Measurements from ENCODE around the gene MYLK.
A peak's percentile ranks its signal among the peaks of the same experiment; 100 is the strongest.

The MYLK gene

DNA sequence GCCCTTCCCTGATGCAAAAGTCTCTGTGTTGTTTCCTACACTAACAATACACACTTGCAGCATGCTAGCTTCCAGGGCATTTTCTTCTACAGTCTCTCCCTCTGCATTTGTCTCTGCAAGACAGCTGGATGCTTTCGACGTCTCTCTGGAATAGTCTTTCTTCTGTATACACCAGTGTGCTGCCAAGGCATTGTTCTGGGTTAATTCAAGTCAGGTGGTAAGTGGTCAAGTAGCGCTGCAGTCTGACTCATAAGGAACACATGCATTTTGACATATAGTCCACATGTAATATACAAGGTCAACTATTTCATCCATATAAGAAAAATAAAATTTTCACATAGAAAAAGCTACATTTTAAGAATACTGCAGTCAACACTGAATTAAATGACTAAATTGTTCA, 92.7 kb downstream of the MYLK start:
- peak; percentile 88 for DNase-seq (ENCODE audit: low read depth)

DNA sequence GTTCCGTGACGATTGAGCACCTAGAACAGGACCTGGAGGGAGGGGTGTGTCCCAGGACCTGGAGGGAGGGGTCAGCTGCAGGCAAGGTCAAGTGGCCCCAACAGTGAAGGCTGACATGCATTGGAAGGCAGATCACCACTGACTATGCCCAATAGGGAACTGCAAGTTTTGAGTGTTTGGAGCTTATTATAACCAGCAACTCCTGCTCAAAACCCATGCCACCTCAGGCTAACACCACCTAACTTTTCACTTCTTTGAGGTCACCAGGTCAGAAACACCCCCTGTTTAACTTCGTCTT, 93.1 kb downstream of the MYLK start:
- no peak for DNase-seq (ENCODE audit: low read depth)

DNA sequence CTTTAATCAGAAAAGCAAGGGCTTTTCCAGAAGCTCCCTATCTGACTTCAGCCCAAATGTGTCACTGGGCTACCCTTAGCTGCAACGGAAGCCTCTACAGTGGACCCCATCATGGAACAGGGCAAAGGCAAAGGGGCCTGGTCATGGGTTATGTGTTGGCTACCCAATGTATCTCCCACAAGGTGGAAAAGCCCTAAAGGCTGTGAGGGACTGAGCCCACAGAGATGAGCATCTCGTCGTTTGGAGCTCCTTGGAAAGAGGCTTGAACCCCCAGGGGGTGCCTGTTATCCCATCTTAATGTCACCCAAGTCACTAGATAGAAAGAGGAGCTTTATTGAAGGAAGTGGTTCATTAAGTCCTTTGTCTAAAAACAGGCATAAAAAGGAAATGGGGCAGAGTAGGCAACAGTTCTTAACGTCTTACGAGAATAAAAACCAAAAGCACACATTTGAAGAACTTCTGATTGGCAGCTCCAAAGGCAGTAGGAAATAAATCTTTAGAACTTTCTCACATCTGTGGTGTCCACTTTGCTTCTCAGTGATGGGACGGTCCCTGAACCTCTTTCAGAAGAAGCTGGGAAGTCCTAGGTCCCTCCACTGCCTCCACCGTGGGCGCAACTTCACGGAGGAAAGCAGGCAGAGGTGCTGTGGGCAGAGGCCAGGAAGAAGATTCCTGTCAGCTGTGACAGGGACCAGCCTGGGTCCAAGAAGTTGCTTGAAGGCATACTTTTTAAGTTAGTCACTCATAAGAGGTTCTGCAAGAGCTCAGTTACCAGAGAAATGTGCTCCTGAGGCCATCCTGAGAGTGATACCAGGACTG, 93.7 kb downstream of the MYLK start:
- no peak for DNase-seq (ENCODE audit: low read depth)

DNA sequence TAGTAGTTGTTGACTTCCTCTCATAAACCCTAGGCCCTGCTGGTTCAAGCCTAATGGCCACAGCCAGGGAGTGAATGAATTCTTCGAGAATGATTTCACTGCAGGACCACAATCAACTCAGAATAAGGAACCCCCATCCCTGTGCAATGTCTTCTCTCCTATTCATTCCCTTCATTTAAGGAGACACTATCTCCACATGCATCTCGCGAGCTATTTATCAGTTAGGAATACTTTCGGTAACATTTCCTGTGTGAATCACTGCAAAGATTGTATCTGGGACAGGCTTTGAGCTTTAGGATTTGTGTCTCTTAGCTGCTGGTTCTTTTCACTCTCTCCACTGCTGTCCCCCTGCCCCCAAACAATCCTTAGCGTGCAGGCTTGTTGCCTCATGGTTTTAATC, 94.4 kb downstream of the MYLK start:
- peak; percentile 76 for DNase-seq (ENCODE audit: low read depth)

DNA sequence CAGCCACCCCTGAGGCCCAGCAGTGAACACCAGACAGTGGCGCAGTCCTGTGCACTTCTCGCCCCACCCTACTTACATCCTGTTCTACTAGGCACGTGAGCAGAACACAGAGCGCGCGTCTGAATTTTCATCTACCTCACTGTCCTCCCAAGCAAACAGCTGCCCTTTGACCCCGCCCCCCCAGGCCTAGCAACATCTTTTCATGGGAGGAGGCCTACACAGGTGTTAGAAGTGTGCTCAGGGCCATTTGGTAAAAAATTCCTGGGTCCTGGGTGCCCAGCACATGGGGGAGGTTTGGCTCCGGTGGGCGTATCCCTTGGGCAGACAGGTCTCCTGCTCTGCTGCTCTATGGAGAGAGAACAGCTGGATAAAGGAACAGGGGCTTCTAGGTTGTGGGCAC, 95.0 kb downstream of the MYLK start:
- no peak for DNase-seq (ENCODE audit: low read depth)

DNA sequence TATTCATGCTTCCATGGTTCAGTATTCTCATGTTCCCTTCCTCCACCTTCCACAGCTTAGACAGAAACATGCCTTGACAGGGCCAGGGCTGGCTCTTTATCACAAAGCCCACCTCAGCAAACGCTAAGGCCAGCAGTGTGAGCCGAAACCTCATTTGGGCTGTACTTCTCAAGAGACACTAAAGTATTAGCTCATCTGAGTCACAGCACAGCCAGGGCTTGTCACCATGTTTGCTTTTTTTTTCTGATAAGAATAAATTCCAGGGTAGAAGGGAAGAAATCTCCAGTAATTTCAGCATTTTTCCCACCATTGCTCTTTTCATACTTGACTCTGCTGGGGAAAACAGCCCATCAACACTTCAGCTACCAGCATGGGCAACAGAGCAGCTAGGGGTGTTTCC, 95.4 kb downstream of the MYLK start:
- no peak for DNase-seq (ENCODE audit: low read depth)

DNA sequence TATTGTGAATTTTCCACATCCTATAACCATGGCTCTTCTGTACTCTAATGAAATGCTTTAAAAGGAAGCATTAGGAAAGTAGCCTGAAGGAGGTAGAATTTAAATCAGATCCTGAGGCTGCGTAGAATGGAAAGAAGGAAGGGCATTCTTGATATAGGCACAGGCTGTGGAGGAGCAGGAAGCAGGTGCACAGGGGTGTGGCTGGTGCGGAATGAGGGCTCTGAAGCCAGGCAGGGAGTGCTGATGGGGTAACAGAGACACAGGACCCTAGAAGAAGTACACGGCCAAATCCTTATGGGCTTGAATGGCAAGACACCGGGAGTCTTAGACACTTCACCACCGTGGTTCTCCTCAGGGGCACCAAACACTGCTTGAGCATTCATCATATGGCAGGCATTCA, 97.0 kb downstream of the MYLK start:
- no peak for DNase-seq (ENCODE audit: low read depth)

DNA sequence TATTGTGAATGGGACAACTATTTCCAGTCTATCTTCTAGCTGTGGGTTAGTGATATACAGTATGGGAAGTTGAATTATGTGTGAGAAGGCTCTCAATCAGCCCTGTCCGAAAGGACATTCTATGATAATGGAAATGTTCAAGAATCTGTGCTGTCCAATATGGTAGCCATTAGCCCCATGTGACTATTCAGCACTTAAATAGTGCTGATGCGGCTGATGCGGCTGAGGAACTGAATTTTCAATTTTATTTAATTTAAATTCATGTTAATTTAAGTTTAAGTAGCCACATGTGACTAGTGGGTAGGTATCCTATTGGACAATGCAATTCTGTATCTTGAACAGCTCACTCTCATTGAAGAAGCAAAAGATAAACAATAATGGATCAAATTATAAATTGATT, 98.5 kb downstream of the MYLK start:
- DNase-seq (ENCODE audit: low read depth) = no peak

DNA sequence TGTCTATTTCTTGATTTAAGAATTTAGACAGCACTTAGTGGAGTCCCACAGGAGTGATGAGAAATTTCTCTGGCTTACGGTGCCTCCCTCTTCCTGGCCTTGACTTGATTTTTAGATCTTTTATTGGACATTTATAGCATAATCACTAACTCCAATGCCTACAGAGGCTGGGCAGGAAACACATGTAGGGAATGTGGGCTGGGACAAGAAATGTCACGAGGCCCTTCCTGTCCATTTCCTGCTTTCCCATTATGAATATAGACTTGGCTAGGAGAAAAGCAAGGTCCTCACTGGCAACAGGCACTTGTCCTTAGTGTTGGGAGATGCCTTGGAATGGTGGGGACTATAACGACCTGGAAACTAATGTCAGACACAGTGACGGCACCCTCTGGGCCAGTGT, 100.3 kb downstream of the MYLK start:
- DNase-seq (ENCODE audit: low read depth) = no peak

DNA sequence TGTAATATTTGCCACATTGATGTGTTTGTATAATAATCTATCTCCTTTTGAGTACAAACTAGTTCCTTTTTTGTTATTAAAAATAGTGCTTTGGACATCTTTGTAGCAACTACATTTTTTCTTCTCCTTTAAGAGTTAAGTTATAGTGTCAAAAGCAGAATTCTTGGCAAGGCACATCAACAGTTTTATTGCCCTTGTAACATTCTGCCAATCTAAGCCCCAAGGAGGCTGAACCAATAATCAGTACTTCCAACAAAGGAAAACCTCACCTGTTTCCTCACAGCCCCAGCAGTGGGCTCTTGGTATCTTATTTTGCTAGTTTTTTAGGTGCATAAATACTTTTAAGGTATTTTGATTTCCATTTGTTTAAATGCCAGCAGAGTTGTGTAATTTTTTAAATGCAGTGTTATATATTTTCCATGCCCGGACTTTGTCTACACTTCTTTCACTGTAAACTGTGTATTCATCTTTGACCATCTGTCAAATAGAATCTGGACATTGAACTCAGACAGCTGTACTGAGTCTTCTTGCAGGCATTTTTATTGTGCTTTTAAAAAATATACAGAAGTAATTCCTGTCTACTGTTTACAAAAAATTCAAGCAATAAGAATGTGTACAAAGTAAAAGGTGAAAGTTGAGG, 101.0 kb downstream of the MYLK start:
- DNase-seq (ENCODE audit: low read depth) = no peak

DNA sequence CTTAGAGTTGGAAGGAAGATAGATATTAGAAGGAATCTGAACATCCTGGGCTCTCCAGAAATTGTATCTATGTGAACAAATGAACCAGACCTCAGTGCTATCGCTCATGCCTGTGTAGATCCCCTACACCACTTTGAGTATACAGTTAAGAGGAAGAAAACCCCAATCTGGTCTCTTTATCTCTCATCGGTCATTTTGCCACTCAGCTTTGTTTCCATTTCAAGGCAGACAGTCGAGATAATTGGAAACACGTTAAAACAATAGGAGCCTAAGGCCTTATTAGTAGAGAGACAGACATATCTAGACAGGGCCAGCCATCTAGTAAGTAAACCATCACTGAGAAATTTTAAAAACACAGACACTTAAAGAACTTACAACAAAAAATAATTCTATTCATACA, 101.6 kb downstream of the MYLK start:
- DNase-seq (ENCODE audit: low read depth) = no peak

DNA sequence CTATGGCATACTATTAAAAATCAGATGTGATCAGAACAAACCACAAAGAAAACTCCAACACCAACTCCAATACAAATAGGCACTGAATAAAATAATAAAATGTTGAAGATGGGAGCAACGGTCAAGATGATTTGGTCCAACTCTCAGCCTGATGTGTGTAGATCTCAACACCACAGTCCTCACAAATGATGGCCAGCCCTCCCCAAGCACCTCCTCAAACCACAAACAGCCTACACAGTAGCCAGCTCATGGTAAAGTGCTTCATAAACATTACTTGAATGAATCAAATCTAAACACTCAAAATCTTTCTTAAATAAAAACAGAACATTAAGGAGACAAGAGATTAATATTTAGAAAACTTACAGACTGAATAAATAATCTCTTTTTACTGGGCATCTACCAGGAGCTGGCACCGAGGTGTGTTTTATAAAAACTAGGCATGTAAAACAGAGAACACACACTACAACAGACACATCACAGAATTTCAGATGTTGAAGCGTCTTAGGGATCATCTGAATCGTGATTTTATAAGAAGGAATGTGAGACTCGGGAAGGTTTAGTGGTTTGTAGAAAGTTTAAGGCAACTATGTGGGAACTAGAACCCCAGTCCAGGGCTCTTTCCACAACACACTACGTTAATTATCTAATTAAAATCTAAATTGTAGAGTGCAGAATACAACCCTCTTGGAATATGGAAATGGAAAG, 102.4 kb downstream of the MYLK start:
- DNase-seq (ENCODE audit: low read depth) = peak; percentile 65

DNA sequence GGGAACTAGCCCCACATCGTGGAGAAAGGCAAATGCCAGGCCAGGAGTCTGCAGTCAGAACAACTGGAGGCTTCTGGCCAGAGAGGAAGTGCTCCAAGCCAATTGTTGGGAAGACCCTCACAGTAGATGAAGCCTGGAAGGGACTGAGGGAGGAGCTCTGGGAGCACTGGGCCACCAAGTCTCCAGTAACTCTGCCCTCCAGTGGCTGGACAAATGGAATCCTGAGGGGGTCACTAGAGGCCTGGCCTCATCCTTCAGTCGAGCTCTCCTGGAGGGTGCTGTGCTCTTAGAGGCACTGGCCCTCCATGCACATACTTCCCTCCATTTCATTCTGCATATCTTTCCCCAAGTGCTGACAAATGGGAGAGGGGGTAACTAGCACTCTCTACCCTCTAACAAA, 103.0 kb downstream of the MYLK start:
- DNase-seq (ENCODE audit: low read depth) = no peak

DNA sequence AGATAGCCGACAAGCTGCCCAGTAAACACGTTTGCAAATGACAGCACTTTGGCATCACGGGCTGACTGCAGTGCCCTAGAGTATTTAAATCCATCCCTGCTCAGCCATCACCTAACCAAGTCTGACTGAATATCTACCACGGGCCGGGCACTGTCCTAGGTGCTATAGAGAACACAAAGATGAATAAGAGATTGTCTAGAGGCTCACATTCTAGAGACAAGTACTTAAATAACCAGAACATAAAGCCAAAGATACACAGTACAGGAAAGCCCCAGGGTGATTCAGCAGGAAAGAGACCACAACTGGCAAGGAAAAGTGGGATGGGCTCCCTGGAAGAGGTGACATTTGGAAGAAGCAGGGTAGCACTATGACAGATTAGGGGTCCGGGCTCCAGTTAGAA, 103.5 kb downstream of the MYLK start:
- DNase-seq (ENCODE audit: low read depth) = no peak

DNA sequence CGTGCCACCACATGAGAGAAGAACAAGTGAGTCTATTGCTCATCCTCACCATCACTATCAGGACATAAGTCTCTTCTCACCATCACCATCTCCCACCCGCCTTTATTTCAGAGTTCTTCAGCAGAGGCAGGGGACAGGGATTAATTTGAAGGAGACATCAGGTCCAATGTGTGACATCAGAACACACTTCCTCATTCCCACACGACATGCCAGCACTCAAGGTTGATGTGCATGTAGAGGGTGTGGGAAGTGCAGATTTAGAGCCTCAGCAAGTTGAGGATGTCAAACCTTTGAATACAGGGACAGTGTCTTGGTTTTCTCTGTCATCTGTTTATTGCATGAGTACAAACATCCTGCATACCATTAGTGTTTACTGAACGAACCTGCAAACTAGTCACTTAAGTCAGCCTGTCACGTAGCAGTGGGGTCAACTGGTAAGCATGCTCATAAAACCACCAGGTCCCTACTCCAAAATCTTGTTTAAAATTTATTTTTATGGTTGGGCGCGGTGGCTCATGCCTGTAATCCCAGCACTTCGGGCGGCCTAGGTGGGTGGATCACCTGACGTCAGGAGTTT, 104.4 kb downstream of the MYLK start:
- no peak for DNase-seq (ENCODE audit: low read depth)

DNA sequence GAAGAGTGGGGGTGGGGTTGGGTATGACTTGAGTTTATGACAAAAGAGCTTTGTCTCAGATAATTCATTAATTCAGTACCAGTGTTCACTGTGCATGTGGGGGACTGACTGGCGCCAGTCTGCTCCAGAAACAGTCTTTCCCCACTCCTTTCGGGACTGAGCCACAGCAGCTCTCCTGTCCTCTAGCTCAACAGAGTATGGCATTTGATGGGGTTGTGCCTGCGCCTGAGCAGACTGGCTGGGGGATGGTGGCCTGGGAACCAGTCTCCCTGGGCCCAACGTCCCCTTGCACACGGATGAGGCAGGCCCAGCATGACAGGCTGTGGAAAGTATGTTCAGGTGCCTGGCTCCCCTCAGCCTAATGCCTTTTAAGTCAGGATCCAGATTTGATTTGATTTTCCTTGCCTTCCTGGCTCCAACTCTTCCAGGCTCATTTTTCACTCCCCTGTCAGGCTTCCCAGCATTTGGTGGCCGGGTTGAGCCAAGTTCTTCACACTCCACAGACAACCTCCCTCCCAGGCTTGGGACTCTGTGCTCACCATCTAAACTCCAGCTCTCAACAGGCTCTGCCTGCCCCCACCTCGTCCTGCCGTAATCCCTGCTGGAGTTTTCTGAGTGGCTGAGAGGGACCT, 105.0 kb downstream of the MYLK start:
- no peak for DNase-seq (ENCODE audit: low read depth)

DNA sequence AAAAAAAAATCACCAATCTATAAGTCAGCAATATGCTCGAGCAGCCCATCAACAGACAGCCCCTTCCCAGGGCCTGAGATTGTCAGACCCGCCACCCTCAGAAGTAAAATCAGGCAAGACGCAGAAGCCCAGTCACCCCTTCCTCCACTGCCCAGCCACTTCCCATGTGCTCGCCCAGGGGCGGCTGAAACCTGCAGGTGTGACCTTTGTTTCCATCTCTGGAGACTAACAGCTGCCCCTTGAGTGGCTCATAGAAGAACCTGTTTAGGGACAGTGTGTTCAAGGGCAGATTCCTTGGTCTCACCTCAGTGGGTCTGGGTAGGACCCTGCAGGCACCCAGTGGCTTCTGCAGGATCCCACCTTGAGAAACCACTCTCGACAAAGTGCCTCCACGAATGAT, 105.6 kb downstream of the MYLK start:
- DNase-seq (ENCODE audit: low read depth) = no peak

DNA sequence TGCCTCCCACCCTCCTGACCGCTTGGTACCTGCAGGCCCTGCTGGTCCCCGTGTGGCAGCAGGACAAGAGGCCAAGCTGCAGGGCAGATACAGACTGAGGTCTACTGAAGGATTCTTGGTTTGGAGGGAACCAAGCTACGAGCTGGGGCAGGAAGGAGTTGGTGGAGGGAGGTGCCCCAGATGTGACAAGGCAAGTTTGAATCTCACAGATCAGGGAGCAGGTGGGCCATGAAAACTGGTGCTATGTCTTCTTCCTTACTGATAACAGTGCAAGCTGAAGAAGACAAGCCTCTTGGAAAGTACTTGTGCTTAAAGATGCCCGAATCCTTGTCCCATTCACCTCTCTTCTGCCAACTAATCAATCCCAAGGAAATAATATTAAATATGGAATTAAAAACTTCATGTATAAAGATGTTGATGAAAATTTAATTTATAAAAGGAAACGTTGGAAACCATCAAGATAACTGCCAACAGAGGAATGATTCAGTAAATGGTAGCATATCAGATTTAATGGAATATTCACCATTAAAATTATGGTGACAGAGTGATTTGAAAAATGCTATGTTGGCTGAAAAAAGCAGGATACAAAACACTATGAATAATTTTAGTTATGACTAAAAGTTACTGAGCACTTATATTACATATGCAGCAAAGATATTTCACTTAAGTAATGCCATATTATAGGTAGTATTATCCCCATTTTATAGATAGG, 107.9 kb downstream of the MYLK start:
- no peak for DNase-seq (ENCODE audit: low read depth)

DNA sequence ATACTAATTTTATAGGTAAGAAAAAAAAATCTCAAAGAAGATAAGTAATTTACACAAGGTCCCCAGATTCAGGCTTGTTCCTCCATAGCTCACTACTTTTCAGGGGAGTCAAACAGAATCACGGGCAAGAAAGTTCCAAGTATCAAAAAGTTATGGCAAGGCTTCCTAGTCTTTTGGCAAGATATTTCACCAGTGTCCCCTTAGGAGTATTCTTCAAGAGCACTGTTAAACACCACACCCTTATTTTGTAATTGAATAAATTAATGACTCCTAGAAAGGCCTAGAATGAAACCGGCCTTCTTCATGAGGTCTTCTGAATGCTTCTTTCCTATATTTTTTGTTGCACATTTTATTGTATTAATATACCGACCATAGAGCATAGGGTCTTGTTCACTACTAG, 109.7 kb downstream of the MYLK start:
- DNase-seq (ENCODE audit: low read depth) = no peak

DNA sequence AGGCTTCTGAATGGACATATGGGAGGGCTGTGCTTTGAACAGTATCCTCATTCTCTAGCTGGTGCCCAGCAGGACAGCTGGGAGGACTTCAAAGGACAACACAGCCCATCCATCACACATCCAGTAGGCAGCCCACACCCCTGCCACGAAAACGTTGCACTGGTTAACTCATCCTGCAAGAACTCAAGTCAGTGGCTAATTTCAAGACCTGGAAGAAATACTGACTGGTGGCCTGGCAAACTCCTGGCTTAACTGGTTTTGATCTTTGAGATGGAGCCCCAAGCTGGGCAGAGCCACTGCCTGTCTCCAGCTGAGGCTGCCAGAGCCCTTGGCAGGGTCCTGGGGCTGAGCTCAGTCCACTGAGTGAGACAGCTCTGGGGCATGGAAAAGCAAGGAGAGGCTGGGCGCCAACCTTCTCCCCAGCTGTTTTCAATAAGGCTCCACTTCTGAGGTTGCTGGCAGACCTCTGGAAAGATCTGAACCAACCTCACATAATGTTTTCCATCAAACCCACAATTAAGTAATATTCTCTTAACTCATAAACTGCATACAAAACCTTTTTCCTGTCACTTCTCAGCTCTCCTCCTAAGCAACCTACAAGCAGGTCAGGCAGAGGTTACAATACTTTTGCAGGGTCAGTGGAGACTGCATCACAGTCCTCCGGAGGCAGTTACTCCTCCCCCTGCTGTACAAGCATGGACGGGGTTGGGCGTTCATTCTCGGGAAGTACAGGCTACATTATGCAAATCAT, 110.3 kb downstream of the MYLK start:
- DNase-seq (ENCODE audit: low read depth) = no peak

DNA sequence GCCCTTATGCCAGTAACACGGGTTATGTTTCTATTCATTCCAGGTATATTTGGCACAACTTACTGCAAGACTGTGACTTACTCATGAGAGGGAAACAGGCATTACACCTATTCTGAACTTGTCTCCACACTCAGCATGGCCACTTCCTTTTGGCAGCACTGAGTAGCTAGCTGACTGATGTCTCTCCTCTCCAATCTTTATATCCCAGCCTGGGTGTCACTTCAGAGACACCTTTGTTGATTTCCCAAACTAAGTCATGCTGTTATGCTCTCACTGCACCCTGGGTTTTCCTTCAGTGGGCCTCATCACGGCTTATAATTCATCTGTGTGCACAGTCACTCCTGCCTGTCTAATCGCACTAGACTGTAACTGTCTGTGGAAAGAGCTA, 114.8 kb downstream of the MYLK start:
- no peak for DNase-seq (ENCODE audit: low read depth)
